Forelimb muscle (tissue), 1 donor: ENCODE measurements around the gene RNF144A. TPM values are rescaled to one million over a fixed set of nuclear protein-coding genes. Genes with fewer than 3 reads are reported as not detected.
"Not testable (repeated sequence)": the region's sequence is repeated elsewhere in the genome, so short reads cannot be mapped to it uniquely, and the experiment has no call there.

Source experiments
- DNase-seq: peaks from one replicate; pipeline ENCODE4 v3.0.0-alpha.2; 2013; ENCODE audit warnings: low read depth
- polyA plus RNA-seq: library from polyadenylated mRNA; unstranded; fragments of 120-200 nt; gene quantifications from one replicate; pipeline ENCODE4 v1.2.1, GENCODE V29; 2013; ENCODE audit not compliant: insufficient read length

The RNF144A gene
- polyA plus RNA-seq, 1 donor: 20.7 TPM

DNA sequence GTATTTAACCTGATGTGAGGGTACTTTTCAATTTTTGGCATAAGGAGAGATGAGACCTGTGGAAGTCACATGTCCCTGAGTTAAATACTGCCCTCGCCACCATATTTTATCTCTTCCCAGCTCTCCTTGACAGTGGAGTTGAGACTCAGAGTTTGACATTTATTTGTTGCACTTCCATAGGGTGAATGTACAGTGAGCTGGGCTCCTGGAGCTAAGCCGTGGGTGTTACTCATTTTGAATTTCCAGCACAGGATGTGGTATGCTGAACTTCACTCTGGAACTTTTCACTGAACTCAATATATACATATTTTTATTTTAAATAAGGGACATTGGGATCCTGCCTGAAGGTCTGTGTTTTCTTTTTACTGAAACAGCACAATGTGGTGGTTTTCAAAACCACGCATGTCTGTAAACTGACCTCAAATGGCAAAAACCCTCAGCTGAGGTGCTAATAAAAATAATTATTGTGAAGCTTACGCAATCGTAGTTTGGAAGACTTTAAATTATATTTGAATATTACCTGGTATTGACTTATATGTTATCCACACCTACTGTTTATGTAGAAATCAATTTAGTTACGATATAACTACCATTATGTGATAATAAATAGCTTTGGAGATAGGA, 12.1 kb downstream of the RNF144A start:
- no peak for DNase-seq

- DNase-seq: no peak
Observed at GRCh38 chr2:6930923-6931647, 13.9 kb downstream of the RNF144A start.

GRCh38 chr2:6931753-6932152, 14.5 kb downstream of the RNF144A start:
- no peak for DNase-seq

GRCh38 chr2:6932206-6932605, 15.0 kb downstream of the RNF144A start:
- DNase-seq: no peak

- no peak for DNase-seq
Observed at GRCh38 chr2:6932828-6933227, 15.6 kb downstream of the RNF144A start.

DNA sequence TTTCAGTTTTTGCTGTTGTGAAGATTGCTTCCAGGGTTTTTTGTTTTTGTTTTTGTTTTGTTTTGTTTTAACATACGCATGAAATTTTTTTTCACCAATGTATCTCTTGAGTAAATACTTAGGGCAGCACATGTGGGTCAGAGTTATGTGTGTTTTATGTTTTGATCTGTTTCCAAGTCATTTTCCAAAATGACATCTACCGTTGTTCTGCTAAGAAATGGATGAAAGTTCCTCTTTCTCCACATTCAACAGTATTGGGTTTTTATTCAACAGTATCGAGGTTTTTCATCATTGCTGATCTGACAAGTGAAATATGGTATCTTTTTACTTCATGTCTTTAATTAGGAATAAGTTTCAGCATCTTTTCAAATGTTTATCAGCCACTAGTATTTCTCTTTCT, 16.7 kb downstream of the RNF144A start:
- DNase-seq: no peak

- no peak for DNase-seq
Observed at GRCh38 chr2:6934345-6934744, 17.1 kb downstream of the RNF144A start.

GRCh38 chr2:6934758-6935651, 17.8 kb downstream of the RNF144A start:
- no peak for DNase-seq

GRCh38 chr2:6935652-6936020, 18.4 kb downstream of the RNF144A start:
- DNase-seq: not testable (repeated sequence)

- DNase-seq: no peak
Observed at GRCh38 chr2:6937157-6937556, 19.9 kb downstream of the RNF144A start.

GRCh38 chr2:6937582-6937981, 20.4 kb downstream of the RNF144A start:
- DNase-seq: no peak

GRCh38 chr2:6939071-6939470, 21.9 kb downstream of the RNF144A start:
- DNase-seq: no peak

- no peak for DNase-seq
Observed at GRCh38 chr2:6940820-6941219, 23.6 kb downstream of the RNF144A start.

- no peak for DNase-seq
Observed at GRCh38 chr2:6941299-6942046, 24.3 kb downstream of the RNF144A start.

DNA sequence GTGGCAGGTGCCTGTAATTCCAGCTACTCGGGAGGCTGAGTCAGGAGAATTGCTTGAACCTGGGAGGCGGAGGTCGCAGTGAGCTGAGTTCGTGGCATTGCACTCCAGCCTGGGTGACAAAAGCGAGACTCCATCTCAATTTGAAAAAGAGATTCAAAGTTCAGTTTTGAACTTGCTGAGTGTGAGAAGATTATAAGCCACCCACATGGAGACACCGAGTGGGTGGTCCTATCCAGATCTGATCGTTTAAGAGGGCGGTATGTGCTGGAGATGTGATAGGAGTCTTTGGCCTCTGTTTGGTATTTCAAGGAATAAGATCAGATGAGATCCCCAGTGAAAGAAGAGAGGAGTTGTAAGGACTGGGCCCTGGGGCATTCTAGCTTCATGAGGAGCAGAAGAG, 25.6 kb downstream of the RNF144A start:
- DNase-seq: no peak

GRCh38 chr2:6943523-6943922, 26.3 kb downstream of the RNF144A start:
- DNase-seq: no peak

- DNase-seq: no peak
Observed at GRCh38 chr2:6943971-6944370, 26.8 kb downstream of the RNF144A start.

DNA sequence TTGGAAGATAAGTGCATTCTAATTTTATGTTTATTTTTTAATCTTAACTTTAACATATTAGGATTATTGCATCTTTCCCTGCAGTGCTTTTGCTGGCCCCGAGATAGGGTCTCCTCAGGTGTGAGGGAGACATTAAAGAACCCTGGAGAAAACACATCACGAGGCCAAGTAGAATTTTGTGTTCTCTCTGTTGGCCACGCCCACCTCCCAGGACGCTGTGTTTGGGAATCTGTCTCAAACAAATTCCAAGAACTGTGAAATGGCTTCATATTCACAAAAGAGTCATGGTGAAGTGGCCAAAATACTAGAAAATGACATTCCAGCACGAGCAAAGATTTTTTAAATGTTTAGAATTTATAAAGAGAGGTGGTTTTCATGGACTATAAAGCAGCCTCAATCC, 27.3 kb downstream of the RNF144A start:
- DNase-seq: no peak

- no peak for DNase-seq
Observed at GRCh38 chr2:6945087-6945813, 28.0 kb downstream of the RNF144A start.

- DNase-seq: no peak
Observed at GRCh38 chr2:6945821-6946220, 28.6 kb downstream of the RNF144A start.

- DNase-seq: no peak
Observed at GRCh38 chr2:6946722-6947121, 29.5 kb downstream of the RNF144A start.
